Muscle of arm (tissue), 12 donors: ENCODE data around the gene FBLN2. TPM values are rescaled to one million over a fixed set of nuclear protein-coding genes. Genes with fewer than 3 reads are reported as not detected.

Experiments
- DNase-seq: peaks from one replicate; pipeline ENCODE4 v3.0.0-alpha.2; 2013
- polyA plus RNA-seq, 12 donors: library from polyadenylated mRNA; unstranded; fragments of 120-200 nt; gene quantifications; one replicate each; pipeline ENCODE4 v1.2.1, GENCODE V29; 2013; ENCODE audit not compliant: insufficient read length in 12 of 12

Gene FBLN2
- polyA plus RNA-seq, 12 donors: 24.1 to 106 (median 44.3) TPM; not detected in 1

GRCh38 chr3:13644341-13645117, 95.6 kb downstream of the FBLN2 start:
- no peak for DNase-seq

GRCh38 chr3:13645801-13646637, 97.1 kb downstream of the FBLN2 start:
- no peak for DNase-seq

GRCh38 chr3:13647298-13648059, 98.6 kb downstream of the FBLN2 start:
- no peak for DNase-seq

GRCh38 chr3:13648060-13649001, 99.4 kb downstream of the FBLN2 start:
- DNase-seq: peak; percentile 87

GRCh38 chr3:13650210-13651056, 101.5 kb downstream of the FBLN2 start:
- DNase-seq: peak; percentile 77

- no peak for DNase-seq
These were observed 102.1 kb downstream of the FBLN2 start for GRCh38 chr3:13651057-13651400.

- DNase-seq: no peak
These were observed 103.0 kb downstream of the FBLN2 start for GRCh38 chr3:13651775-13652428.

- DNase-seq: no peak
These were observed 103.8 kb downstream of the FBLN2 start for GRCh38 chr3:13652728-13653127.

- no peak for DNase-seq
These were observed 104.8 kb downstream of the FBLN2 start for GRCh38 chr3:13653631-13654279.

DNA sequence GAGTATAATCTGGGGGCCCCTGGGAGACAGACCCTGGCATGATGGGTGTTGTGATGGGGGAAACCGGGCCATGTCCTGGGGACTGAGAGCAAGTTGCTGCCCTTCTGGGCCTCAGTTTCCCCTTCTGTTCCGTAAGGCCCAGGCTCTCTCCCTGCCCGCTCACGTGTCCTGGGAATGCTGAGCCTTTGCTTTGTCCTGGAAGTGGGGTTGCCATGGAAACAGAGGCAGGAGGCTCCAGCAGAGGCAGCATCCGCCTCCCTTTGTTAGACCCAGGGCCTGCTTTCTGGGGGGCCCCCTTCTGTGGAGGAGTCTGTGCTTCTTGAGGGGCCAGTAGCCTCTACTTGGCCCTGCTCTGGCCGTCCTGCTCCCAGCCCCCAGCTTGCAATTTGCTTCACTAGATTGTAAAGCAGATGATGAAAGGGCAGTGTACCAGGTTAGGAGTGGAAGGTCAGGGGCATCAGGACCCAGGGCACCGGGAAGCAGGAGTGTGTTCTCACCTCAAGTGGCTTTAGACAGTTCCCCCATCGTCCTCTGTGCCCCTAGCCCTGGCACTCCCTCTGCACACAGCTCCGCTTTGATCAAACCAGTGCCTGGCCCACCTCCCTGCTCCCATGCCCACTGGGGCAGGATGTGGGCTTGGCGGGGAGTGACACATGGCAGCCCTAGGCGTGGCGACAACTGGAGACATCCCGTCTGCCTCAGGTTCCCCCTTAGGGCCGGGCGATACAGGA, 105.6 kb downstream of the FBLN2 start:
- no peak for DNase-seq

GRCh38 chr3:13655061-13655913, 106.4 kb downstream of the FBLN2 start:
- no peak for DNase-seq

DNA sequence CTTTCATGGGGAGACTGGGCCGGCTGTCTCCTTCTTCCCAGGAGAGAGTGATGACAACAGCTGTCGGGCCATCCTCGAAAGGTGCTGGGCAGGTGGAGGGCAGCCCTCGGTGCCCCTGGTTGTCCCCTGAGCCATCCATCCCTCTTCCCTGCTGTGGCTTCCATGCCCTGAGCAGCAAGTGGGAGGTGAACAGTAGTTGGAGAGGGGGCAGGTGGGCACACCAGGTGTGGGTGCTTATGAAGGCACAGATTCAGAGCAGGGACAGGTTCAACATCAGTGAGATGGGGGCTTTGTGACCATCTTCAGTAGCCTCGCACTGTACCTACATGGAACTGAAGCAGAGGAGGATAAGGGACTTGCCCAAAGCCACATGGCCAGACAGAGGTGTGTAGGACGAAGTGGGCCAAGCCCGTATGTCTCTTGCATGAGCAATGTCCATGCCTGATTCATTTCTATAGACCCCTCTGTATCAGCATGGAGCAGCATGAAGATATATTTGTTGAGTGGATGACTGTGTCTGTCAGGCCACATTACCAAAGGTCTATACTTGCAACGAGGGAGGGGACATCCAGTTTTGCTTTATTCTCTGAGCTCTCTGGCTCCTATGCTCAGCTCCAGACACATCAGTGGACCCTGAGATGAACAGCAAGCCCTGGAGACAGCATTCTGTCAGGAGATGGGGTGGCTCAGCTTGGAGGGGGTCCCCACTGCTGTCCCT, 107.8 kb downstream of the FBLN2 start:
- DNase-seq: no peak

DNA sequence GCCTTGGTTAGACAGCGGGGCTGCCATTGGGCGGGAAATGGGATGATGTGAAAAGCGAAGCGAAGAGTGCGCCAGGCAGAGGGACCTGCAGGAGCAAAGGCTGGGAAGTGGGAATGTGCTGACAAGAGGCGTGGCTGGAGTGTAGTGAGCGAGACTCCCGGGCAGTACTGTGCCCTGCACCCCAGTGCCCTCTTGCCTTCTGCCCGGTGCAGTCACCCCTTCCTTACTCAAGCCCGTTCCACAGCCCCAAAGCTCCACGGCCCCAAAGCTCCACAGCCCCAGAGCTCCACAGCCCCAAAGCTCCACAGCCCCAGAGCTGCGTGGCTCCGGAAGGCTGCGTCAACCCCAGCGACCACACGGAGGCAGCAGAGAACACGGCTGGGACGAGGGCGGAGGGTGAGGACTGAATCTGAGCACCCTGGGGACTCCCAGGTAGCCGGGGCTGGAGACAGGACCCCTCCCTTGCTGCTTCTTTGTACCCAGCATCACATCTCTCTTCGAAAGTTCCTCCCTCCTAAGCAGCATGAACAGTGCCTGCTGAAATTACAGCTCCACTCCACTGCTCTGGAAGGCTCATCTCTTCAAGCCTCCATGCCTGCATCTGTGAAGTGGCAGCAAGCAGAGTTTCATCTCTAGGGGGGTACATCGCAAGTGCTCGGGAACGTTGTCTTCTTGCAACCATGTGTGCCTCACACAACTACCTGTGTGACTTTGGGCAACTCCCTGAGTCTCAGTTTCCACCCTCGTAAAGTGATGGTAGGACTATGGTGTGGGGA, 108.9 kb downstream of the FBLN2 start:
- DNase-seq: peak; percentile 43

GRCh38 chr3:13658681-13659080, 109.8 kb downstream of the FBLN2 start:
- no peak for DNase-seq

DNA sequence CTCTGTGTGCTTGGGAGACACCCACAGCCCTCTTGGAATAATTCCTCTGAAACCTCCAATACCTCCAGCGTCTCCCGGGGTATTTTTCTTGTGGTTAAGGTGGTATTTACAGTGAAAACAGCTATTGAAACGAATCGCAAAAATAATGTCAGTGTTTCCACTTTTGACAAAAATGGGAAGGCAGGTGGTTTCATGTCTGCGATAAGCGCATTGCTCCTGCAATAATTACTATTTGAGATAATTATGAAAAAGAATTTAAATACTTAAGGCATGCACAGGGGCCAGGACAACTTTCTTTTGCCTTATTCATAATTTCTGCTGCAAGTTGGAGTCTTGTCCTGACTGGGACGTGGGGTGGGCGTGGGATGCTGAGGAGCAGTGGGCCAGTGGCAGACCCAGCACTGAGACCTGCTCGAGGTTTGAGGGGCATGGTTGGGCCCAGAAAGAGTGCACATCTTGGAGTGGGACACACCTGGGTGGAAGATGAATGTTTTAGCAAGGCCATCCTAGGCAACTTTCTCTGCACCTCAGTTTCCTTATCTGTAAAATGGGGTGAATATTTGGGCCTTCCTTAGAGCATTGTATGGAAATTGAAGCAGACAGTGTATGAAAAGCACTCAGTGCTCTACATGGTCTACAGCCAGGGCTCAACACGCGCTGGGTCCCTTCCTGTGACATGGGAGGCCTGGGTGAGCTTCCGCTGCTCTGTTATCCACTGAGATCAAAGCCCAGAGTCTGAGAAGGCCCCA, 110.5 kb downstream of the FBLN2 start:
- DNase-seq: no peak
